HFFc6 (cell line): Measurements from ENCODE around the gene KCNJ11. TPM values are rescaled to one million over a fixed set of nuclear protein-coding genes. Genes with fewer than 3 reads are reported as not detected.

ENCODE experiments used
- DNase-seq: peaks from one replicate; pipeline ENCODE4 v3.0.0-alpha.2; 2018
- H3K27ac Mint-ChIP-seq: 2 replicates; pipeline ENCODE4 v1.8.0; 2020; ENCODE audit warnings: mild to moderate bottlenecking, mixed read lengths
- H3K27me3 Mint-ChIP-seq: 2 replicates; pipeline ENCODE4 v1.8.0; 2021; ENCODE audit warnings: mild to moderate bottlenecking, moderate library complexity, mixed read lengths; ENCODE audit not compliant: insufficient read depth
- H3K36me3 Mint-ChIP-seq: 2 replicates; pipeline ENCODE4 v1.8.0; 2021; ENCODE audit warnings: low read depth, mixed read lengths
- H3K4me1 Mint-ChIP-seq: 2 replicates; pipeline ENCODE4 v1.8.0; 2020; ENCODE audit warnings: low read depth, mixed read lengths
- H3K4me3 Mint-ChIP-seq: 2 replicates; pipeline ENCODE4 v1.8.0; 2020; ENCODE audit warnings: mild to moderate bottlenecking, moderate library complexity, mixed read lengths
- H3K9me3 Mint-ChIP-seq: 2 replicates; pipeline ENCODE4 v1.8.0; 2020; ENCODE audit warnings: mild to moderate bottlenecking, mixed read lengths
- total RNA-seq, 6 experiments: library from RNA; stranded (reverse); fragmentation: NEBNext Ultra II Directional; extraction: Animal tissue kit (Norgen Biotek cat#: 25700); gene quantifications; 2 replicates in 1 of 6; 3 replicates in 5 of 6; pipeline ENCODE4 v1.2.3, GENCODE V29; 2021
- TF ChIP-seq, protein P1 (sequence below): fragments of 200-600 bp; sonication (generic); IDR thresholded peaks from 2 replicates; pipeline ENCODE4 v1.5.0; 2021; ENCODE audit warnings: antibody characterized with exemption, mild to moderate bottlenecking

The KCNJ11 gene
- total RNA-seq, 6 experiments from 2014 or later: not detected

- DNase-seq: no peak
- H3K27ac Mint-ChIP-seq: no peak overlapping the region
Measured at GRCh38 chr11:17413414-17414316, 25.2 kb upstream of the KCNJ11 start.

DNA sequence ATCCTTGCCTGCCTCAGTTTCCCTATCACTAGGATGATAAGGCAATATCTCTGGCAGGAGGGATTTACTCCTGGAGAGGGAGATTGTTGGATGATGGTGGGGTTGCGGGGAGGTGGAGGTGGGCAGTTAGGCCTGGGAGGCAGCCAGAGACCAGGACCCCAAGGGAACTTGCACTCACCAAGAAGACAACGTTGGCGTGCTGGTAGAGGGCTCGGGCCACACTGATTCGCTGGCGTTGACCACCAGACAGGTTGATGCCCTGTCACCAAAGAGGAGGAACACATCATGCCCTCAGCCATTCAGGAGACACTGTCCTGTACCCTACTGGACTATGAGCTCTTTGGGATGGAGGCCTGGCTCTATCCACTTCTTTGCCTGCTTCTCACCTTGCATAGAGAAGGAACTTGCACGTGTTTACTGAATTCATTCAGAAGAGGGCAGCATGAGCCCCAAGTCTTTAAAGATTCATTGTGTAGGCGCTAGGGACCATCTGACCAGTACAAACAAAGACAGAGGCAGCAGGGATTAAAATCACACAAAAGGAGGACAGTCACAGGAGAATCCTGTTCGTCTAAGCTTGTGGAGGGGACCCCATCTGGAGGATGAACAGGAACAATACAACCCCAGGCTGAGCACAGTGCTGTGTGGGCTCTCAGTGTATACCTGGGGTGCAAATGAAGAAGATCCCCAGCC lies 24.2 kb upstream of the KCNJ11 start:
- no peaks in the 10 kb centered on the region for H3K4me1 Mint-ChIP-seq
- no peak for DNase-seq
- peaks cover 37% of the 10 kb centered on the region for H3K27me3 Mint-ChIP-seq
- no peak overlapping the region for H3K27ac Mint-ChIP-seq
- no peaks in the 10 kb centered on the region for H3K36me3 Mint-ChIP-seq
- TF ChIP-seq, protein P1, sequence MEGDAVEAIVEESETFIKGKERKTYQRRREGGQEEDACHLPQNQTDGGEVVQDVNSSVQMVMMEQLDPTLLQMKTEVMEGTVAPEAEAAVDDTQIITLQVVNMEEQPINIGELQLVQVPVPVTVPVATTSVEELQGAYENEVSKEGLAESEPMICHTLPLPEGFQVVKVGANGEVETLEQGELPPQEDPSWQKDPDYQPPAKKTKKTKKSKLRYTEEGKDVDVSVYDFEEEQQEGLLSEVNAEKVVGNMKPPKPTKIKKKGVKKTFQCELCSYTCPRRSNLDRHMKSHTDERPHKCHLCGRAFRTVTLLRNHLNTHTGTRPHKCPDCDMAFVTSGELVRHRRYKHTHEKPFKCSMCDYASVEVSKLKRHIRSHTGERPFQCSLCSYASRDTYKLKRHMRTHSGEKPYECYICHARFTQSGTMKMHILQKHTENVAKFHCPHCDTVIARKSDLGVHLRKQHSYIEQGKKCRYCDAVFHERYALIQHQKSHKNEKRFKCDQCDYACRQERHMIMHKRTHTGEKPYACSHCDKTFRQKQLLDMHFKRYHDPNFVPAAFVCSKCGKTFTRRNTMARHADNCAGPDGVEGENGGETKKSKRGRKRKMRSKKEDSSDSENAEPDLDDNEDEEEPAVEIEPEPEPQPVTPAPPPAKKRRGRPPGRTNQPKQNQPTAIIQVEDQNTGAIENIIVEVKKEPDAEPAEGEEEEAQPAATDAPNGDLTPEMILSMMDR: no peak
- peaks cover 2% of the 10 kb centered on the region for H3K9me3 Mint-ChIP-seq
- H3K4me3 Mint-ChIP-seq: no peak overlapping the region

More at GRCh38 chr11:17413414-17414316, 25.2 kb upstream of the KCNJ11 start:
- no peaks in the 10 kb centered on the region for H3K36me3 Mint-ChIP-seq
- H3K27me3 Mint-ChIP-seq: peaks cover 47% of the 10 kb centered on the region
- no peak overlapping the region for H3K4me3 Mint-ChIP-seq
- no peaks in the 10 kb centered on the region for H3K4me1 Mint-ChIP-seq
- TF ChIP-seq, protein P1: no peak
- H3K9me3 Mint-ChIP-seq: no peaks in the 10 kb centered on the region

DNA sequence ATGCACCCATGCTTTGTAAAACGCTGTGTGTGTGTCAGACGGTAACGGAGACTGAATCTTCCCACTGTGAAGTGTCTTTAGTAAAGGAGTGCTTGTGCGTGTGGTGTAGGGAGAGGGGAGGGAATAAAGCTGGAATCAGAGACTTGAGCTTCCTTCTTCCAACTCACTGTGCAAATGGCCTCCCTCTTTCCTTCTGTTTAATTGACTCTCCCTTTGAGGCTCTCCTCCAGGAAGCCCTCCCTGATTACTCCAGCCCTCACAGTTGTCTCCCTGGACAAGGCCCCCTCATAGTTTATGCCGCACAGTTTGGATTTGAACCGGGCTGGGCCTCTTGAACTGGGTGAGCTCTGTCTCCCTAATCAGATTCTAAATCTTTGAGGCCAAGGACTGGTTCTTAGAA lies 23.0 kb upstream of the KCNJ11 start:
- DNase-seq: no peak
- H3K36me3 Mint-ChIP-seq: no peaks in the 10 kb centered on the region
- no peak overlapping the region for H3K27ac Mint-ChIP-seq
- no peaks in the 10 kb centered on the region for H3K4me1 Mint-ChIP-seq
- peaks cover 32% of the 10 kb centered on the region for H3K27me3 Mint-ChIP-seq
- no peak overlapping the region for H3K4me3 Mint-ChIP-seq
- peaks cover 6% of the 10 kb centered on the region for H3K9me3 Mint-ChIP-seq
- TF ChIP-seq, protein P1: no peak

DNA sequence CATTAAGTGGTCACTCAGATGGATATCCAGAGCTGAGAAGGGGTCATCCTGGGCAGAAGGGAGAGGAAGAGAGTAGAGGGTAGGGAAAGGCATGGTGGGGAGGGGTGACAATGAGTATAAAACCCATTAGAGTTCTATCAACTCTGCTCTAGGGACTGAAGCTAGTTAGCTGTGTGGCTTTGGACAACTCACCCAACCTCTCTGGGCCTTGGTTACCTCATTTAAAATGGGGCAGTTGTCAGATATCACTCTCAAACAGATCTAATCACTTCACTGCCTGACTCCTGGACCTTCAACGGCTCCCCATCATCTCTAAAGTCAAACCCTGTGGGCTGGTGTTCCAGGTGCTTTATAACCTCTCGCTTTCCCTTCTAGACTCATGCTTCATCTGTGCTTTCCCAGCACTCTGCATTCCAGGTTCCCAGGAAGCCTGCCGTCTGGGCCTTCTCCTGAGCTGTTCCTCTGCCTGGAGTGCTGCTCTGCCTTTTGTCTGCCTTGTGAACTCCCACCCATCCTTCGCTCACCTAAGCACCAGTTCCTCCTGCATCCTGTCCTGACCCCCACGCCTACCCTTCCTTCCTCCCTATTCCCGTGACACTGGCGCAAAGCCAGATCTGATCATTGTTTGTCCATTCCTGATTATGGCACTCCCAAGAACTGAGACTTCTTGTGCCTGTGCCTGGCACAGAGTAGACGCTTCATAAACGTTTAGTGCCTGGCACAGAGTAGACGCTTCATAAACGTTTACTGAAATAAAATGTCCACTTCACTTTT lies 22.3 kb upstream of the KCNJ11 start:
- TF ChIP-seq, protein P1: no peak
- peaks cover 3% of the 10 kb centered on the region for H3K4me1 Mint-ChIP-seq
- no peaks in the 10 kb centered on the region for H3K36me3 Mint-ChIP-seq
- H3K4me3 Mint-ChIP-seq: no peak overlapping the region
- peaks cover 29% of the 10 kb centered on the region for H3K27me3 Mint-ChIP-seq
- DNase-seq: no peak
- H3K27ac Mint-ChIP-seq: no peak overlapping the region
- H3K9me3 Mint-ChIP-seq: peaks cover 6% of the 10 kb centered on the region

DNA sequence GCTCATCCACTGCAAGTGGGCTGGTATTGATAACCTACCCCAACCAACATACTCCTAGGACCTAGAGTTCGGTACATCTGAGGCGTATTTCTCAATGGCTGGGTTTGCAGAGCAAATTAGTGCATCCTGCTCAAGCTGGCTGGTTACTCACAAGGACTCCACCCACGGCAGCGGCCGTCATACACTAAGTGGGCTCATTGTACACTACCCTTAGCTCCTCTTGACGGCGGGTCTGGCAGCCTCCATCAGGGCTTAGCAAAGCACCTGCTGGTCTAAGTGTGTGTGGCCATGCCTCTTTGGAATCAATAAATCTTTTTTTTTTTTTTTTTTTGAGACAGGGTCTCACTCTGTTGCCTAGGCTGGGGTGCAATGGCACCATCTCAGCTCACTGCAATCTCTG lies 20.2 kb upstream of the KCNJ11 start:
- H3K9me3 Mint-ChIP-seq: peaks cover 6% of the 10 kb centered on the region
- no peak overlapping the region for H3K4me3 Mint-ChIP-seq
- no peak overlapping the region for H3K27ac Mint-ChIP-seq
- no peak for DNase-seq
- peaks cover 24% of the 10 kb centered on the region for H3K27me3 Mint-ChIP-seq
- TF ChIP-seq, protein P1: no peak
- H3K4me1 Mint-ChIP-seq: peaks cover 8% of the 10 kb centered on the region
- no peaks in the 10 kb centered on the region for H3K36me3 Mint-ChIP-seq
